GM21367 (cell line): ENCODE measurements around the gene SPDYE2.
A peak's percentile ranks its signal among the peaks of the same experiment; 100 is the strongest.
"Not testable (repeated sequence)": the region's sequence is repeated elsewhere in the genome, so short reads cannot be mapped to it uniquely, and the experiment has no call there.

Experiments
- ATAC-seq: cut with Tn5 transposase; IDR thresholded peaks from one replicate; pipeline ENCODE4 v1.9.1; 2021; ENCODE audit not compliant: unreplicated experiment

SPDYE2 gene

GRCh38 chr7:102599699-102600098 is 48.7 kb downstream of the SPDYE2 start:
- ATAC-seq, result not testable (repeated sequence)

- ATAC-seq, result not testable (repeated sequence)
Measured at GRCh38 chr7:102602317-102602716, 51.3 kb downstream of the SPDYE2 start.

GRCh38 chr7:102604431-102605145 is 53.6 kb downstream of the SPDYE2 start:
- ATAC-seq, result not testable (repeated sequence)

GRCh38 chr7:102606848-102607247 is 55.8 kb downstream of the SPDYE2 start:
- ATAC-seq, result not testable (repeated sequence)

GRCh38 chr7:102609734-102610133 is 58.7 kb downstream of the SPDYE2 start:
- not testable (repeated sequence) for ATAC-seq

- not testable (repeated sequence) for ATAC-seq
Measured at GRCh38 chr7:102610441-102610840, 59.4 kb downstream of the SPDYE2 start.

GRCh38 chr7:102611013-102611674 is 60.1 kb downstream of the SPDYE2 start:
- ATAC-seq, result peak; percentile 28

- not testable (repeated sequence) for ATAC-seq
Measured at GRCh38 chr7:102611675-102612325, 60.8 kb downstream of the SPDYE2 start.
